Tibial nerve (tissue), 4 donors: Measurements from ENCODE around the gene MGST2.
"Not testable (repeated sequence)": the region's sequence is repeated elsewhere in the genome, so short reads cannot be mapped to it uniquely, and the experiment has no call there.

ENCODE experiments used
- CTCF ChIP-seq, 5 experiments: fragments of 200-600 bp in 3 of 5; fragments of 450-650 bp in 2 of 5; sonication (generic) in 3 of 5; IDR thresholded peaks; one replicate each; pipeline ENCODE4 v1.5.1; 2016 to 2019; ENCODE audit warnings: antibody characterized with exemption in 5 of 5, mild to moderate bottlenecking in 3 of 5, moderate library complexity in 2 of 5
- EP300 ChIP-seq, 2 donors: sonication (generic); formaldehyde crosslinking; IDR thresholded peaks; one replicate each; pipeline ENCODE4 v1.6.1; 2017; ENCODE audit warnings: antibody characterized with exemption in 2 of 2, mild to moderate bottlenecking in 1 of 2

GRCh38 chr4:139632739-139633138 lies 32.9 kb upstream of the MGST2 start:
- TF ChIP-seq CTCF, EP300 (IDR thresholded peaks at IDR 0.05): not testable (repeated sequence)
